Neural cell (in vitro differentiated cells): ENCODE measurements around the gene PDE6A. TPM values are rescaled to one million over a fixed set of nuclear protein-coding genes. Genes with fewer than 3 reads are reported as not detected.

Experiments used
- H2AFZ ChIP-seq: fragments of 200-600, 300-800 bp; sonication (generic), shearing (Covaris generic); 2 replicates; pipeline ENCODE4 v1.6.0; 2014; ENCODE audit warnings: low read depth, mild to moderate bottlenecking, antibody characterized with exemption, low read length, moderate library complexity
- H3F3A ChIP-seq: fragments of 200-600 bp; shearing (Covaris generic); 2 replicates; pipeline ENCODE4 v1.6.1; 2016; ENCODE audit warnings: mild to moderate bottlenecking, moderate library complexity, mixed read lengths, antibody characterized with exemption, low read length; ENCODE audit not compliant: insufficient read depth, poor library complexity, severe bottlenecking
- H3K27ac ChIP-seq: fragments of 200-600, 300-800 bp; sonication (generic), shearing (Covaris generic); 2 replicates; pipeline ENCODE4 v1.5.1; 2014; ENCODE audit warnings: mild to moderate bottlenecking, low read length, moderate library complexity
- H3K27me3 ChIP-seq: fragments of 300-800, 200-600 bp; sonication (generic), shearing (Covaris generic); 2 replicates; pipeline ENCODE4 v1.6.0; 2014; ENCODE audit warnings: mild to moderate bottlenecking, low read depth, low read length, moderate library complexity; ENCODE audit not compliant: insufficient read depth
- H3K36me3 ChIP-seq: fragments of 300-800, 200-600 bp; sonication (generic), shearing (Covaris generic); 2 replicates; pipeline ENCODE4 v1.5.1; 2014; ENCODE audit warnings: mild to moderate bottlenecking, antibody characterized with exemption, low read length, moderate library complexity; ENCODE audit not compliant: insufficient read depth
- H3K4me2 ChIP-seq: fragments of 300-800, 200-600 bp; sonication (generic), shearing (Covaris generic); 2 replicates; pipeline ENCODE4 v1.6.0; 2014; ENCODE audit warnings: mild to moderate bottlenecking, low read length
- H3K4me3 ChIP-seq: fragments of 300-800, 200-600 bp; sonication (generic), shearing (Covaris generic); 2 replicates; pipeline ENCODE4 v1.5.1; 2014; ENCODE audit warnings: mild to moderate bottlenecking, low read length, moderate library complexity
- H3K79me2 ChIP-seq: fragments of 200-600 bp; shearing (Covaris generic); replicated peaks from 2 replicates; pipeline ENCODE4 v1.6.0; 2014; ENCODE audit warnings: mild to moderate bottlenecking, low read length, moderate library complexity; ENCODE audit not compliant: insufficient read depth
- H3K9ac ChIP-seq: fragments of 300-800, 200-600 bp; sonication (generic), shearing (Covaris generic); 2 replicates; pipeline ENCODE4 v1.6.1; 2016; ENCODE audit warnings: mild to moderate bottlenecking, low read length, mixed read lengths
- H3K9me2 ChIP-seq: fragments of 200-600 bp; shearing (Covaris generic); 2 replicates; pipeline ENCODE4 v1.6.1; 2016; ENCODE audit warnings: mild to moderate bottlenecking, low read length, mixed read lengths; ENCODE audit not compliant: insufficient read depth
- H3K9me3 ChIP-seq: fragments of 200-600, 300-800 bp; sonication (generic), shearing (Covaris generic); 2 replicates; pipeline ENCODE4 v1.6.1; 2016; ENCODE audit warnings: mild to moderate bottlenecking, mixed run types, low read length, moderate library complexity, mixed read lengths
- H4K20me1 ChIP-seq: fragments of 200-600 bp; shearing (Covaris generic); 2 replicates; pipeline ENCODE4 v1.6.1; 2016; ENCODE audit warnings: mild to moderate bottlenecking, mixed run types; ENCODE audit not compliant: insufficient read depth
- CTCF ChIP-seq: fragments of 450-650 bp; IDR thresholded peaks from 2 replicates; pipeline ENCODE4 v1.5.1; 2014; ENCODE audit warnings: antibody characterized with exemption, mild to moderate bottlenecking, moderate library complexity; ENCODE audit not compliant: poor library complexity, severe bottlenecking
- EP300 ChIP-seq: fragments of 450-650 bp; conservative IDR thresholded peaks from 2 replicates; pipeline ENCODE4 v1.6.1; 2014; ENCODE audit warnings: antibody characterized with exemption, mild to moderate bottlenecking, moderate library complexity; ENCODE audit not compliant: poor library complexity, severe bottlenecking
- EZH2 ChIP-seq: fragments of 200-600, 300-800 bp; shearing (Covaris generic), sonication (generic); IDR thresholded peaks from 2 replicates; pipeline ENCODE4 v1.6.1; 2014; ENCODE audit warnings: antibody characterized with exemption, low read length, borderline replicate concordance, mild to moderate bottlenecking; ENCODE audit not compliant: insufficient read depth, poor library complexity, severe bottlenecking
- MXI1 ChIP-seq: fragments of 450-650 bp; conservative IDR thresholded peaks from 2 replicates; pipeline ENCODE4 v1.6.1; 2014; ENCODE audit warnings: antibody characterized with exemption, mild to moderate bottlenecking; ENCODE audit not compliant: poor library complexity, severe bottlenecking
- POLR2AphosphoS5 ChIP-seq: IDR thresholded peaks from 2 replicates; pipeline ENCODE4 v1.6.1; 2012
- RAD21 ChIP-seq: fragments of 450-650 bp; conservative IDR thresholded peaks from 2 replicates; pipeline ENCODE4 v1.6.1; 2014; ENCODE audit warnings: antibody characterized with exemption, mild to moderate bottlenecking, moderate library complexity
- REST ChIP-seq: IDR thresholded peaks from 2 replicates; pipeline ENCODE4 v1.6.1; 2012; ENCODE audit warnings: borderline replicate concordance
- SMC3 ChIP-seq: fragments of 450-650 bp; conservative IDR thresholded peaks from 2 replicates; pipeline ENCODE4 v1.6.1; 2014; ENCODE audit warnings: antibody characterized with exemption, mild to moderate bottlenecking, moderate library complexity; ENCODE audit not compliant: poor library complexity
- TAF1 ChIP-seq: IDR thresholded peaks from 2 replicates; pipeline ENCODE4 v1.6.1; 2012; ENCODE audit warnings: low read depth
- polyA plus RNA-seq: library from polyadenylated mRNA; depleted of rRNA; stranded (reverse); fragments of >200 nt; gene quantifications from 2 replicates; pipeline ENCODE4 v1.2.3, GENCODE V29; 2014

PDE6A gene
- polyA plus RNA-seq, 1 donor from 2014 or later, result not detected

GRCh38 chr5:149904977-149905376 lies 39.6 kb downstream of the PDE6A start:
- H3K9ac ChIP-seq, result no peak overlapping the region
- no peak overlapping the region for H2AFZ ChIP-seq
- no peaks in the 10 kb centered on the region for H4K20me1 ChIP-seq
- no peaks in the 10 kb centered on the region for H3K9me2 ChIP-seq
- no peak overlapping the region for H3K27ac ChIP-seq
- H3K79me2 ChIP-seq, result no peaks in the 10 kb centered on the region
- TF ChIP-seq EP300, result no peak
- TF ChIP-seq TAF1, result no peak
- no peak overlapping the region for H3K4me3 ChIP-seq
- H3K27me3 ChIP-seq, result no peaks in the 10 kb centered on the region
- no peaks in the 10 kb centered on the region for H3F3A ChIP-seq
- H3K4me2 ChIP-seq, result no peak overlapping the region
- H3K36me3 ChIP-seq, result no peaks in the 10 kb centered on the region
- H3K9me3 ChIP-seq, result no peaks in the 10 kb centered on the region

GRCh38 chr5:149904293-149904886 lies 40.2 kb downstream of the PDE6A start:
- H3K36me3 ChIP-seq, result no peaks in the 10 kb centered on the region
- H4K20me1 ChIP-seq, result no peaks in the 10 kb centered on the region
- H3K4me2 ChIP-seq, result no peak overlapping the region
- no peak overlapping the region for H3K9ac ChIP-seq
- H3K27ac ChIP-seq, result no peak overlapping the region
- H3K79me2 ChIP-seq, result no peaks in the 10 kb centered on the region
- H3K27me3 ChIP-seq, result no peaks in the 10 kb centered on the region
- no peak for TF ChIP-seq EP300
- TF ChIP-seq POLR2AphosphoS5, result no peak
- no peak for TF ChIP-seq TAF1
- no peak for TF ChIP-seq EZH2
- no peak for TF ChIP-seq REST
- TF ChIP-seq MXI1, result no peak
- TF ChIP-seq CTCF, result no peak
- no peak for TF ChIP-seq SMC3
- TF ChIP-seq RAD21, result no peak
- no peak overlapping the region for H3K4me3 ChIP-seq
- H3F3A ChIP-seq, result no peaks in the 10 kb centered on the region
- H3K9me2 ChIP-seq, result no peaks in the 10 kb centered on the region
- no peaks in the 10 kb centered on the region for H3K9me3 ChIP-seq
- no peak overlapping the region for H2AFZ ChIP-seq

GRCh38 chr5:149903404-149903803 lies 41.2 kb downstream of the PDE6A start:
- Histone ChIP-seq H3K9me2 (no peaks in the 10 kb centered on the region), H3K27me3 (no peaks in the 10 kb centered on the region), H3K27ac (no peak overlapping the region), H3F3A (no peaks in the 10 kb centered on the region), H4K20me1 (no peaks in the 10 kb centered on the region), H3K79me2 (no peaks in the 10 kb centered on the region), H3K9ac (no peak overlapping the region), H2AFZ (no peak overlapping the region), H3K4me3 (no peak overlapping the region), H3K9me3 (no peaks in the 10 kb centered on the region), H3K36me3 (no peaks in the 10 kb centered on the region), H3K4me2 (no peak overlapping the region)
- TF ChIP-seq SMC3, result no peak
- TF ChIP-seq EZH2, result no peak
- TF ChIP-seq EP300, result no peak
- no peak for TF ChIP-seq MXI1
- no peak for TF ChIP-seq CTCF
- TF ChIP-seq TAF1, result no peak
- TF ChIP-seq RAD21, result no peak
- TF ChIP-seq POLR2AphosphoS5, result no peak
